NOMO-1 treated with DMSO at 0.1 percent for 48 hours (cell line): ENCODE results near the gene RPGRIP1L.

ENCODE experiments used
- DNase-seq: peaks from one replicate; lab custom pipeline; 2025; ENCODE audit not compliant: unreplicated experiment; lab: John Stamatoyannopoulos, UW

Gene RPGRIP1L

GRCh38 chr16:53608094-53608493, 95.6 kb downstream of the RPGRIP1L start:
- no peak for DNase-seq

GRCh38 chr16:53605831-53606400, 97.7 kb downstream of the RPGRIP1L start:
- no peak for DNase-seq

- DNase-seq, result no peak
Measured at GRCh38 chr16:53605356-53605755, 98.3 kb downstream of the RPGRIP1L start.

- no peak for DNase-seq
Measured at GRCh38 chr16:53601961-53602360, 101.7 kb downstream of the RPGRIP1L start.

- DNase-seq, result no peak
Measured at GRCh38 chr16:53600616-53601015, 103.0 kb downstream of the RPGRIP1L start.

- DNase-seq, result no peak
Measured at GRCh38 chr16:53600126-53600525, 103.5 kb downstream of the RPGRIP1L start.

- no peak for DNase-seq
Measured at GRCh38 chr16:53599548-53599947, 104.1 kb downstream of the RPGRIP1L start.

- DNase-seq, result no peak
Measured at GRCh38 chr16:53598511-53599275, 105.0 kb downstream of the RPGRIP1L start.

- DNase-seq, result no peak
Measured at GRCh38 chr16:53597776-53598175, 105.9 kb downstream of the RPGRIP1L start.

- no peak for DNase-seq
Measured at GRCh38 chr16:53588081-53588648, 115.5 kb downstream of the RPGRIP1L start.

- peak; percentile 35 for DNase-seq
Measured at GRCh38 chr16:53583401-53583800, 120.3 kb downstream of the RPGRIP1L start.

- DNase-seq, result no peak
Measured at GRCh38 chr16:53581784-53582183, 121.9 kb downstream of the RPGRIP1L start.

- no peak for DNase-seq
Measured at GRCh38 chr16:53580038-53580802, 123.4 kb downstream of the RPGRIP1L start.

GRCh38 chr16:53576904-53577303, 126.8 kb downstream of the RPGRIP1L start:
- no peak for DNase-seq

- no peak for DNase-seq
Measured at GRCh38 chr16:53576210-53576609, 127.4 kb downstream of the RPGRIP1L start.

- no peak for DNase-seq
Measured at GRCh38 chr16:53571763-53572162, 131.9 kb downstream of the RPGRIP1L start.

GRCh38 chr16:53566552-53567245, 137.0 kb downstream of the RPGRIP1L start:
- DNase-seq, result no peak

- no peak for DNase-seq
Measured at GRCh38 chr16:53565296-53565863, 138.3 kb downstream of the RPGRIP1L start.

- DNase-seq, result no peak
Measured at GRCh38 chr16:53563426-53563825, 140.2 kb downstream of the RPGRIP1L start.

- DNase-seq, result no peak
Measured at GRCh38 chr16:53561101-53561888, 142.4 kb downstream of the RPGRIP1L start.
